HuH-7.5 (cell line): Measurements from ENCODE around the gene SLC38A7.
"Not testable (repeated sequence)": the region's sequence is repeated elsewhere in the genome, so short reads cannot be mapped to it uniquely, and the experiment has no call there.

Experiments used
- DNase-seq: peaks from one replicate; pipeline ENCODE4 v3.0.0; 2011; ENCODE audit warnings: low spot score

Gene SLC38A7, protein sequence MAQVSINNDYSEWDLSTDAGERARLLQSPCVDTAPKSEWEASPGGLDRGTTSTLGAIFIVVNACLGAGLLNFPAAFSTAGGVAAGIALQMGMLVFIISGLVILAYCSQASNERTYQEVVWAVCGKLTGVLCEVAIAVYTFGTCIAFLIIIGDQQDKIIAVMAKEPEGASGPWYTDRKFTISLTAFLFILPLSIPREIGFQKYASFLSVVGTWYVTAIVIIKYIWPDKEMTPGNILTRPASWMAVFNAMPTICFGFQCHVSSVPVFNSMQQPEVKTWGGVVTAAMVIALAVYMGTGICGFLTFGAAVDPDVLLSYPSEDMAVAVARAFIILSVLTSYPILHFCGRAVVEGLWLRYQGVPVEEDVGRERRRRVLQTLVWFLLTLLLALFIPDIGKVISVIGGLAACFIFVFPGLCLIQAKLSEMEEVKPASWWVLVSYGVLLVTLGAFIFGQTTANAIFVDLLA

DNA sequence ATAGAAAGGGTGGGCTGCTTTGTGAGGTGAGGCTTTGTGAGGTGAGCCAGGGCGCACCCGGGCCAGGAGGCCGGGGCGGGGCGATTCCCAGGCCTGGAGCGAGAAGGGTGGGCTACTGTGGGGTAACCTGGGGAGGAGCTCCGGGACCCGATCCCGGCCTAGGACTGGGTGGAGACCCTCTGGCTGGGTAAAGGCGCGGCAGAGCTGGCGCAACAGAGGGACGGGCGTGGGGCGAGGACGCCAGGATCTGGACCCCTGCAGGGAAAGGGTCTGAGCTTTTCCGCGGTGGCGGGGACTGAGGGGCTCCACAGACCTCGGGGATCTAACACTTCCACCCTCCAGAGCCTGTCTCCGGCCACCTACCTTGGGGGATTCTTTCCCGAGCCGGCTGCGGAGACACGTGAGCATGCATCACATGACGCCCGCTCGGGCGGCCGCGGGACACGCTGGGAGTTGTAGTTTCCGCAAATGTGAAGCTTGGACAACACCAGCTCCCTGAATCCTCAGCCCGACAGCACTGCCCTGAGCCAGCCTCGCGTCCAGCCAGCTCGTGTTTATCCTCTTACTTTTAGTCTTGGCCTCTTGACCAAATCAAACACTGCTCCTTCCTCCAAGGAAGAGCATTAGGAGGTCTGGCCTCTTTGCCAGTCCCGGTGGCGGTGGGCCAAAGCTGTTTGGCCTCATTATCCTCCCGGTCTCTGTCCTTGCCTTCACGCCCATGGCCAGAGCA is at the start of gene SLC38A7:
Gene SLC38A7, minus strand, starts transcription at position 417 of the 730 bp plus-strand sequence. CDS start 4,644 bp downstream, outside the sequence.
- peak; percentile 86 for DNase-seq

- DNase-seq = peak; percentile 71
Measured at GRCh38 chr16:58733671-58734458, 49.3 kb upstream of the SLC38A7 start, which contains the start of gene GOT2. Gene GOT2, minus strand, starts transcription at chr16:58734316. Its CDS starts 88 bp downstream, at chr16:58734228.

- DNase-seq = no peak
Measured at GRCh38 chr16:58733248-58733670, 48.7 kb upstream of the SLC38A7 start.

- DNase-seq = no peak
Measured at GRCh38 chr16:58732545-58733247, 48.1 kb upstream of the SLC38A7 start.

- DNase-seq = no peak
Measured at GRCh38 chr16:58730724-58731370, 46.3 kb upstream of the SLC38A7 start.

DNA sequence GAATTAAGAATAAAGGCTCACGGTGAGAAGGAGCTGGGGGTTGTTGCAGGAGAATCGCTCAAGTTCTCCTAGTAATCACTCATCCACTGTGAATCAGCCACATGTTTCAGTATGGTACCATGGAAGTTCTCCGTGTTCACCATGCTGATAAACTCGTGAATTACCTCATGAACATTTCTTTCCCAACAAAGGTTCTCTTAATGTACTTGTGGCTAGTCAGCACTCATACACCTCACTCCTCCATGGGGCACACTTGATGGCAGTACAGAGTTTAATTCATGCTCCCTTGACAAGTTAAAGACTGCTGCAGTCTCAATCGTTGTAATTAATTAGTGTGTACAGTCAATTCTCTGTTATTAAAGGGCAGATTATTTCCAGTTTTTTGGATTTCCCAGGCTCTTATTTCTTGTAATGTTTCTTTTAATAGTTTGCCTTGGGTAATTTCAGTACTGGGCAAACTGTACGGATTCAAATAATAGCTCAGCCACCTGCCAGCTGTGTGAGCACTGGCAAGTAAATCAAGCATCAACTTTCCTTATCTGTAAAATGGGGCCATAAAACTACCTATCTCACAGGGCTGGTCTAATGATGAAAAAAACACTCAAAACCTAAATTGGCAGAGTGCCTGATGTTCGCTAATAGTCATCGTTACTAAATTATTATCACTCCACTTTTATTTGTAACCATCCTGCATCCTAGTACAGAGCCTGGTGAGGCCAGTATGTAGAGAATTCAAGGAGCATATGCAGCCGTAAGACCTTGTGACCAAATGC is 43.4 kb upstream of the SLC38A7 start:
- no peak for DNase-seq

DNA sequence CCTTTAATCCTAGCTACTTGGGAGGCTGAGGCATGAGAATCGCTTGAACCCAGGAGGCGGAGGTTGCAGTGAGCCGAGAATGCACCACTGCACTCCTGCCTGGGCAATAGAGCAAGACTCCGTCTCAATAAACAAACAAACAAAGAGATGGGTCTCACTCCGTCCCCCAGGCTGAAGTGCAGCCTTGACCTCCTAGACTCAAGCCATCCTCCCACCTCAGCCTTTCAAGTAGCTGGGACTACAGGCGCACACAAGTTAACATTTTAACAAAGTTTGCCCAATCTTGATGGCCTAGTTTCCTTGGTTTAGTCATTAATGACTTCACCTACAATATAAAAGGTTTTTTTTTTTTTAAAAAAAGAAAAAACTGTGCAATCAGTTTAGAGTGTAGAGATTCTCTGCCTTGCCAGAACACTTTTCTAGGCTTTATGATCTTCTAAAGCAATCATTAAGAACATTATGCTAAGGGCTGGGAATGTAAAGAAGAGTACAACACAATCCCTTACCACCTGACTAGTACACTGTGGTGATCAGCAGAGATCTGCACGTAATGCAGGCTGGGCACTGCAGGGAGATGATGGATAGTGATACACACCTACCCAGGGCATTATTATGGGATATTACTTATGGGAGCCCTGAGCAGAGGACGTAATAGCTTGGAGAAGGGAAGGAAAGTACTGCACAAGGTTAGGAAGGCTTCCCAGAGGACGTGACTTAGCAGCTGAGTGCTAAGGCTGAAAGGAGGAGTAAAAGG is 42.6 kb upstream of the SLC38A7 start:
- no peak for DNase-seq

DNA sequence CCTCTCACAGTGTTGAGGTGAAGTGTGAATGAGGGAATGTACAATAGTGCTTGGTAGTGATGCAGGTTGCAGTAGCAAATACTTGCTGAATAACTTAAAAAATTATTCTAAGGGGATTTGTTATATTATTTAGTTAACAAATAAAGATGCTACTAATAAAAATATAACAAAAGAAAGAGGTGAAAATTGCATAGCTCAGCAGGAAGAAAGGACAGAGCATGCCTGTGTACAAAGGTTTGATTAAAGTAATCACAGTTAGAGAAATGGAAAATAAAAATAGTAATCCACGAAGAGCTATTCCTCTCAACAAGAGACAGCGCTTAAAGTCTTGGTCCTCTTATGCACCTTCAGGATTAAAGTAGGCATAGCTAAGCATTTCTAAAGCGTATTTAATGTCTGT is 38.5 kb upstream of the SLC38A7 start:
- DNase-seq = no peak

DNA sequence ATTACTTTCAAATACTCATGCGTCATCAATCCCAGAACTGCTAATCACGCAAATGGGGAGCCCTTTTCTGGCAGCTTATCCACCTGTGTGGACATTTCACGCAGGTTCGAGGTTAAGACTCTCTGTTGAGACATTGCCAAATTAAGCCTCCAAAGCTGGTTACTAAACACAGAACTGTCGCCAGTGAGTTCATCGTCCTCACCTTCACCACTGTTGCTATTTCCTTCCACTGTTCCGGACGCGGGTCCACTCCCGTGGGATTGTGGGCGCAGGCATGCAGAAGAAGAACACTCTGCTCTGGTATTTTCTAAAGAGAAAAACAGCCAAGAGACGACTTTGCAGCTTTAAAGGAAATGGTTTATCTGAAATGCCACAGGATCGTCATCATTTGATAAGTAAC is 33.4 kb upstream of the SLC38A7 start:
- no peak for DNase-seq

GRCh38 chr16:58716468-58716867 is 31.9 kb upstream of the SLC38A7 start:
- no peak for DNase-seq

DNA sequence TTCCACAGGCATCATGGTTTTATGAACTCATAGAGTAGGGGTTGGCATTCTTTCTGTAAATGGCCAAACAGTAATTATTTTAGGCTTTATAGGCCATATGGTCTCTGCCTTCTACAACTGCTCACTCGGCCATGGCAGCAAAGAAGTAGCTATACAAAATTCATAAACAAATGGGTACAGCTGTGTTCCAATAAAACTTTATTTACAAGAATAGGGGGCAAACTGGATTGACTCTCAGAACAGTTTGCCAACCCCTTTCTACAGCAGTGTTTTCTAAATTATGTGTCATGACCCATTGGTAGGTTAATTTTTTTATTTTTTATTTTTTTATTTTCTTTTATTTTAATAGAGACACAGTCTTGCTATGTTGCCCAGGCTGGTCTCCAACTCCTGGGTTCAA is 29.2 kb upstream of the SLC38A7 start:
- DNase-seq = no peak

GRCh38 chr16:58709333-58709732 is 24.8 kb upstream of the SLC38A7 start:
- DNase-seq = no peak

GRCh38 chr16:58699151-58699550 is 14.6 kb upstream of the SLC38A7 start:
- DNase-seq = no peak

DNA sequence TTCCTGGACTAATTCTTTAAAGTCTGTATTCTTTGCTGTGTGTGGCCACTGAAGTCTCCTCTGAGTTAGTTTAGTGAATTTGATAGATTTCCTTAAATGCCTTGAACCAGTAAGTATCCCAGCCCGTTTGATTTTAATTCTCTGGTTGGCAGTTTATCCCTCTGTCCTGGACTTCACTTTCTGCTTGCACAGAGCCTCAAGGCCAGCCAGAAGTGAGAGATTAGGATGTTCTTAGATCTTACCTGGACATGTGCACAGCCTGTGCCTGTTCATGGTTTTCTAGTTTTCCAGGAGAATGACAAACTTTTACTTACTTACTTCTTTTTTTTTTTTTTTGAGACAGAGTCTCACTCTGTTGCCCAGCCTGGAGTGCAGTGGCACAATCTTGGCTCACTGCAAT is 10.8 kb upstream of the SLC38A7 start:
- DNase-seq = no peak

GRCh38 chr16:58692450-58692849 is 7.9 kb upstream of the SLC38A7 start:
- no peak for DNase-seq

- not testable (repeated sequence) for DNase-seq
Measured at GRCh38 chr16:58686985-58687706, 2.6 kb upstream of the SLC38A7 start.

- no peak for DNase-seq
Measured at GRCh38 chr16:58685084-58685449, 497 bp upstream of the SLC38A7 start.

- no peak for DNase-seq
Measured at GRCh38 chr16:58684001-58684353, 593 bp downstream of the SLC38A7 start.

DNA sequence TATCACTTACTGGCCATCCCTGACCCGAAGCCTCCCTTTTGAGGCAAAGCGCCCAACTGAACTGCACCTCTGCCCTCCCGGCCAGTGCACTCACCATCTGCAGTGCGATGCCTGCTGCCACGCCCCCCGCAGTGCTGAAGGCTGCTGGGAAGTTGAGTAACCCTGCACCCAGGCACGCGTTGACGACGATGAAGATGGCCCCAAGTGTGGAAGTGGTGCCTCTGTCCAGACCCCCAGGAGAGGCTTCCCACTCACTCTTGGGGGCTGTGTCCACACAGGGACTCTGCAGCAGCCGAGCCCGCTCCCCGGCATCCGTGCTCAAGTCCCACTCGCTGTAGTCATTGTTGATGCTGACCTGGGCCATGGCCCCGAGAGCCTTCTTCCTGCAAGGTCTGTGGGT is 4.8 kb downstream of the SLC38A7 start:
- DNase-seq = no peak
